Measurements from ENCODE around the gene RMND5A.

Gene RMND5A

DNA sequence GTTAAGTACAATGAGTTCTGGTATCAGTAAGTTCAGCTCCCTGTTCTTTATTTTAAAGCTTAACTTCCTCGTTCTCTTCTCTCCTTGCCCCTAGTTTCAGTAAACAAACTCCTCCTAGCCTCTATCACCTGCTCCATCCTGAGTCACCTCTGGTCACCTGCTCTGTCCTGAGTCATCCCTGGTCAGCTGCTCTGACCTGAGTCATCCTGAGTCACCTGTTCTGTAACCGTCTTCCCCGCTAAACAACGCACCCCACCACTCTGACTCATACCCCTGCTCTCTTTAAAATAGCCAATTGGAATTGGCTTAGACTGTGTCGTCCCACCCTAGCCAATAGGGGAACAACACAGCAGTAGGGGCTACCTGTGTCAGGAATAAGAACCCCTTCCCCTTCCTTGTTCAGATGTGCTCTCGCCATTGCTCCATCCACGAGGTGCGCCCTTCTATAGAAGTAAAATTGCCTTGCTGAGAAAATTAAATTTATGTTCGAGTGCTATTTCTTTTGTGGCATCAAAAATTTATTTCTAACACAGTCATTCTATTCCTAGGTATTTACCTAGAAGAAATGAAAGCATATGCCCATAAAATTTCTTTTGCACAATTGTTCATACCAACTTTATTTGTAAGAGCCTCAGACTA lies 24.9 kb upstream of the RMND5A start:
- TF ChIP-seq, protein P1, sequence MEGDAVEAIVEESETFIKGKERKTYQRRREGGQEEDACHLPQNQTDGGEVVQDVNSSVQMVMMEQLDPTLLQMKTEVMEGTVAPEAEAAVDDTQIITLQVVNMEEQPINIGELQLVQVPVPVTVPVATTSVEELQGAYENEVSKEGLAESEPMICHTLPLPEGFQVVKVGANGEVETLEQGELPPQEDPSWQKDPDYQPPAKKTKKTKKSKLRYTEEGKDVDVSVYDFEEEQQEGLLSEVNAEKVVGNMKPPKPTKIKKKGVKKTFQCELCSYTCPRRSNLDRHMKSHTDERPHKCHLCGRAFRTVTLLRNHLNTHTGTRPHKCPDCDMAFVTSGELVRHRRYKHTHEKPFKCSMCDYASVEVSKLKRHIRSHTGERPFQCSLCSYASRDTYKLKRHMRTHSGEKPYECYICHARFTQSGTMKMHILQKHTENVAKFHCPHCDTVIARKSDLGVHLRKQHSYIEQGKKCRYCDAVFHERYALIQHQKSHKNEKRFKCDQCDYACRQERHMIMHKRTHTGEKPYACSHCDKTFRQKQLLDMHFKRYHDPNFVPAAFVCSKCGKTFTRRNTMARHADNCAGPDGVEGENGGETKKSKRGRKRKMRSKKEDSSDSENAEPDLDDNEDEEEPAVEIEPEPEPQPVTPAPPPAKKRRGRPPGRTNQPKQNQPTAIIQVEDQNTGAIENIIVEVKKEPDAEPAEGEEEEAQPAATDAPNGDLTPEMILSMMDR (conservative IDR thresholded peaks at IDR 0.05; ENCODE audit: low read depth, low read length) = no peak
- H3K79me2 ChIP-seq (ENCODE audit: insufficient read depth, low read depth) = no peaks in the 10 kb centered on the region
- peaks cover 4% of the 10 kb centered on the region for H3K4me1 ChIP-seq (ENCODE audit: low read depth, poor library complexity, severe bottlenecking)
- no peaks in the 10 kb centered on the region for H3K27me3 ChIP-seq (ENCODE audit: insufficient read depth, low read depth)
- H3K4me3 ChIP-seq (IDR thresholded peaks at IDR 0.05; ENCODE audit: insufficient read depth, low read depth, low read length) = no peak overlapping the region
- H3K9ac ChIP-seq = no peak overlapping the region
- no peak overlapping the region for H2AFZ ChIP-seq (ENCODE audit: low read depth)
- no peaks in the 10 kb centered on the region for H3K36me3 ChIP-seq (ENCODE audit: insufficient read depth)
- H4K20me1 ChIP-seq (ENCODE audit: insufficient read depth) = no peaks in the 10 kb centered on the region
- H3K27ac ChIP-seq = no peak overlapping the region
- no peak overlapping the region for H3K4me2 ChIP-seq

DNA sequence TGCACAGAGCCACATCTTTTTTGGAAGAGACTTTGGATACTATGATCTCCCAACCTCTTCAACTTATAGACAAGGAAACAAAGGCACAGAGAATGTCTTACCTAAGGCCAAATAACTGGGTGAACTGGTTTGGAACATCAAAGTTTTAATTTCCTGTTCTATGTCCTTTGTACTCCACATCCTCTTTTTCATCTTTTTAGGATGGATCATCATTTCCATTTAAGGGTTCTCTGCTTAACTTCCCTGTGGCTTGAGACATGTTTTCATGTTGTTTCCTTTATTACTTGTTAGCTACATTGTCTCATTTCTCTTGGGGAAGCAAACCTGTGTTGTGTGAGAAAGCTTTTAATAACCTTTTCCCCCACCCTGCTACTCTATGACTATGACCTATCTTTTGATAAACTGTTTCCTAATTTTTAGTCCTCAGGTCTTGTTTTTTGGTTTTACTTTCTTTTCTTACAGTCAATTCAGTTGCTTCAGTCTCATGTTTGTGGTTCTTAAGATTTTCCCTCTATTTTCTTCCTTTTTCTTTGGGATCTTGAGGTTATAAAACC lies 22.5 kb upstream of the RMND5A start:
- no peaks in the 10 kb centered on the region for H3K79me2 ChIP-seq (ENCODE audit: insufficient read depth, low read depth)
- TF ChIP-seq, protein P1 (conservative IDR thresholded peaks at IDR 0.05; ENCODE audit: low read depth, low read length) = no peak
- no peak overlapping the region for H3K4me2 ChIP-seq
- no peaks in the 10 kb centered on the region for H3K36me3 ChIP-seq (ENCODE audit: insufficient read depth)
- no peaks in the 10 kb centered on the region for H4K20me1 ChIP-seq (ENCODE audit: insufficient read depth)
- no peaks in the 10 kb centered on the region for H3K27me3 ChIP-seq (ENCODE audit: insufficient read depth, low read depth)
- H3K4me3 ChIP-seq (IDR thresholded peaks at IDR 0.05; ENCODE audit: insufficient read depth, low read depth, low read length) = no peak overlapping the region
- no peak overlapping the region for H3K9ac ChIP-seq
- H3K4me1 ChIP-seq (ENCODE audit: low read depth, poor library complexity, severe bottlenecking) = peaks cover 4% of the 10 kb centered on the region
- H2AFZ ChIP-seq (ENCODE audit: low read depth) = no peak overlapping the region
- H3K27ac ChIP-seq = no peak overlapping the region

DNA sequence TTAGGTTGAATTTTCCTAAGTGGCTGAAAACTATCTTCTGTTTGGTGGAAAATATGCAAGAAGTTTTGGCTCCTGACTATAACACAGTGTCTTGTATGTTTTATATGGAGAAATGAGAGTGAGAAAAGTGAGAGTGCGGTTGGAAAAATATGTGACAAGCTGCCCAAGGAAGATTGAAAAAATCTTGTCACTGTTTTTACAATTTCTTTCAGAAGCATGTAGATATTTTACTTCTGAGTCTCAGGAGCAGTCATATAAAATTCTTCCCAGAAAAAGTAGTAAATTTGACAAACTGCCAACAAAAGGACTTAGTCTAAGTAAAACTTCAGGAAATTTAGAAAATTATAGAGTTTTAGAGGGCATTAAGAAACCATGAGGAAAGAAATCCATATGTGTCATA lies 19.4 kb upstream of the RMND5A start:
- no peak overlapping the region for H3K27ac ChIP-seq
- peaks cover 4% of the 10 kb centered on the region for H3K4me1 ChIP-seq (ENCODE audit: low read depth, poor library complexity, severe bottlenecking)
- H3K9ac ChIP-seq = no peak overlapping the region
- H4K20me1 ChIP-seq (ENCODE audit: insufficient read depth) = no peaks in the 10 kb centered on the region
- no peak overlapping the region for H2AFZ ChIP-seq (ENCODE audit: low read depth)
- H3K4me3 ChIP-seq (IDR thresholded peaks at IDR 0.05; ENCODE audit: insufficient read depth, low read depth, low read length) = no peak overlapping the region
- no peaks in the 10 kb centered on the region for H3K27me3 ChIP-seq (ENCODE audit: insufficient read depth, low read depth)
- no peaks in the 10 kb centered on the region for H3K36me3 ChIP-seq (ENCODE audit: insufficient read depth)
- no peaks in the 10 kb centered on the region for H3K79me2 ChIP-seq (ENCODE audit: insufficient read depth, low read depth)
- no peak overlapping the region for H3K4me2 ChIP-seq
- TF ChIP-seq, protein P1 (conservative IDR thresholded peaks at IDR 0.05; ENCODE audit: low read depth, low read length) = no peak

DNA sequence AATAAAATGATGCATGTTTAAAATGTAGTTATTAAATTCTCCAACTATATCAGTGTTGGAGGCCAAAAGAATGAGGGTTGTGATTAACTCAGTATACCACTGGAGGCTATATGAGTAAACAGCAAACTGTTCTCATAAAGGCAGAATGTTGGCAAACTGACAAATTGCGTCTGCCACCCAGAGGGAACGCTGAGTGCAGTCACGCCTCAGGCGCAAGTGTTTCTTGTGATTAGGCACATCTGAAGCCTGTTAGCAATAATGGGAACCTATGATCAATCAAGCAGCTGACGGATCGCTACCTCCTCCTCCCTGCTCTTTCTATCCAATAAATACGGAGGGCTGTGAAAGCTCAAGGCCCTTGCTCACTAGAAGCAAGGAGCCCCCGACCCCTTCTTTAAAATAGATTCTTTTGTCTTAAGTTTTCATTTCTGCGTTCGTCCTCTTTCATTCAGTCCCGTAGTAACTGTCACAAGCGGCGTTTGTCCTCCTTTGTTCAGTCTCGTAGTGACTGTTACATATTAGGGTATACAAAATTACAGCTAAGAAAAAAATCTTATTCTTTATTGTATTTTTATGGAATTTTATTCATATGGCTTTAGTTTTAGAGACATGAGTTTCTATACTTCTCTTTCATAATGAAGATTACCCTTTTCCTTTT lies 16.3 kb upstream of the RMND5A start:
- TF ChIP-seq, protein P1 (conservative IDR thresholded peaks at IDR 0.05; ENCODE audit: low read depth, low read length) = no peak
- Histone ChIP-seq H2AFZ (ENCODE audit: low read depth) (no peak overlapping the region), H3K27ac (no peak overlapping the region), H4K20me1 (ENCODE audit: insufficient read depth) (no peaks in the 10 kb centered on the region), H3K4me3 (IDR thresholded peaks at IDR 0.05; ENCODE audit: insufficient read depth, low read depth, low read length) (no peak overlapping the region), H3K36me3 (ENCODE audit: insufficient read depth) (no peaks in the 10 kb centered on the region), H3K4me2 (no peak overlapping the region), H3K79me2 (ENCODE audit: insufficient read depth, low read depth) (no peaks in the 10 kb centered on the region), H3K27me3 (ENCODE audit: insufficient read depth, low read depth) (no peaks in the 10 kb centered on the region), H3K9ac (no peak overlapping the region), H3K4me1 (ENCODE audit: low read depth, poor library complexity, severe bottlenecking) (no peaks in the 10 kb centered on the region)
